ENCODE results near the gene SH3GLB2.
A peak's percentile ranks its signal among the peaks of the same experiment; 100 is the strongest.

DNA sequence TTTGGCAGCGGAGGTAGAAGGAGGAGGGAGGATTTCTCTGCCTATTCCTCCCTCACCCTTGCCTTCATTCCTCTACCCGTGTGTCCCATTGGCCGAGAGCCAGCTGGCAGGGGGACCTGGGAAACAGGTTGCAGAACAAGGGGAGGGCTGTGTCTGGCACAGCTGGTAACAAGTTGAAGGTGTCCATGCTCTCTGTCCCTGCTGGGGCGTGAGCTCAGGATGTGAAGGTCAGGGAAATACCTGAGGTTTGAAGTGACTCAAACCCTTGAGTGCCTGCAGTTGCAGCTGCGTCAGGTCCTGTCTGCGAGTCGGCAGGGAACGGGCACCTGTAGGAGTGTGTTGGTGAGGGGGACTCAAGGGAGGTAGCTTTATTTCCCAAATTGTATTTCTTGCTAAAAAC is 24.5 kb upstream of the SH3GLB2 start:
- 0 out of 2 replicates have a peak, but pooled peaks have one; percentile 19 for TF ChIP-seq CREB1 (IDR thresholded peaks at IDR 0.05; ENCODE audit: low read depth)
- TF ChIP-seq CEBPB (IDR thresholded peaks at IDR 0.05) = peak; percentile 48; the same call in 1 of the 2 replicates
- TF ChIP-seq NFIC (IDR thresholded peaks at IDR 0.05) = peak; percentile 100
- TF ChIP-seq, protein P1, sequence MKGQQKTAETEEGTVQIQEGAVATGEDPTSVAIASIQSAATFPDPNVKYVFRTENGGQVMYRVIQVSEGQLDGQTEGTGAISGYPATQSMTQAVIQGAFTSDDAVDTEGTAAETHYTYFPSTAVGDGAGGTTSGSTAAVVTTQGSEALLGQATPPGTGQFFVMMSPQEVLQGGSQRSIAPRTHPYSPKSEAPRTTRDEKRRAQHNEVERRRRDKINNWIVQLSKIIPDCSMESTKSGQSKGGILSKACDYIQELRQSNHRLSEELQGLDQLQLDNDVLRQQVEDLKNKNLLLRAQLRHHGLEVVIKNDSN (IDR thresholded peaks at IDR 0.05) = peak; percentile 57; the same call in 1 of the 2 replicates
- TF ChIP-seq, protein P2, sequence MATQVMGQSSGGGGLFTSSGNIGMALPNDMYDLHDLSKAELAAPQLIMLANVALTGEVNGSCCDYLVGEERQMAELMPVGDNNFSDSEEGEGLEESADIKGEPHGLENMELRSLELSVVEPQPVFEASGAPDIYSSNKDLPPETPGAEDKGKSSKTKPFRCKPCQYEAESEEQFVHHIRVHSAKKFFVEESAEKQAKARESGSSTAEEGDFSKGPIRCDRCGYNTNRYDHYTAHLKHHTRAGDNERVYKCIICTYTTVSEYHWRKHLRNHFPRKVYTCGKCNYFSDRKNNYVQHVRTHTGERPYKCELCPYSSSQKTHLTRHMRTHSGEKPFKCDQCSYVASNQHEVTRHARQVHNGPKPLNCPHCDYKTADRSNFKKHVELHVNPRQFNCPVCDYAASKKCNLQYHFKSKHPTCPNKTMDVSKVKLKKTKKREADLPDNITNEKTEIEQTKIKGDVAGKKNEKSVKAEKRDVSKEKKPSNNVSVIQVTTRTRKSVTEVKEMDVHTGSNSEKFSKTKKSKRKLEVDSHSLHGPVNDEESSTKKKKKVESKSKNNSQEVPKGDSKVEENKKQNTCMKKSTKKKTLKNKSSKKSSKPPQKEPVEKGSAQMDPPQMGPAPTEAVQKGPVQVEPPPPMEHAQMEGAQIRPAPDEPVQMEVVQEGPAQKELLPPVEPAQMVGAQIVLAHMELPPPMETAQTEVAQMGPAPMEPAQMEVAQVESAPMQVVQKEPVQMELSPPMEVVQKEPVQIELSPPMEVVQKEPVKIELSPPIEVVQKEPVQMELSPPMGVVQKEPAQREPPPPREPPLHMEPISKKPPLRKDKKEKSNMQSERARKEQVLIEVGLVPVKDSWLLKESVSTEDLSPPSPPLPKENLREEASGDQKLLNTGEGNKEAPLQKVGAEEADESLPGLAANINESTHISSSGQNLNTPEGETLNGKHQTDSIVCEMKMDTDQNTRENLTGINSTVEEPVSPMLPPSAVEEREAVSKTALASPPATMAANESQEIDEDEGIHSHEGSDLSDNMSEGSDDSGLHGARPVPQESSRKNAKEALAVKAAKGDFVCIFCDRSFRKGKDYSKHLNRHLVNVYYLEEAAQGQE (IDR thresholded peaks at IDR 0.05; ENCODE audit: low read depth) = no peak
